Hypothalamus (tissue), 51 donors: ENCODE data around the gene IGSF22.

Source experiments
- DNase-seq, 51 donors: peaks; one replicate each; lab custom pipeline; 2025; lab: John Stamatoyannopoulos, UW

The IGSF22 gene

GRCh38 chr11:18715476-18715875, 10.5 kb downstream of the IGSF22 start:
- DNase-seq: no peak

- no peak for DNase-seq
These were observed 11.6 kb downstream of the IGSF22 start for GRCh38 chr11:18714443-18714780.

- no peak for DNase-seq
These were observed 12.1 kb downstream of the IGSF22 start for GRCh38 chr11:18713646-18714442.

- no peak for DNase-seq
These were observed 15.4 kb downstream of the IGSF22 start for GRCh38 chr11:18710545-18710944.

- DNase-seq: no peak
These were observed 16.6 kb downstream of the IGSF22 start for GRCh38 chr11:18709414-18709813.

GRCh38 chr11:18707811-18708340, 18.1 kb downstream of the IGSF22 start:
- no peak for DNase-seq

- peak in 27 of 51 donors; percentile 12 to 62 (median 42) for DNase-seq
These were observed 19.4 kb downstream of the IGSF22 start for GRCh38 chr11:18706330-18707243.

- DNase-seq: peak in 11 of 51 donors; percentile 20 to 61 (median 47)
These were observed 20.2 kb downstream of the IGSF22 start for GRCh38 chr11:18705651-18706281.

GRCh38 chr11:18704698-18705097, 21.3 kb downstream of the IGSF22 start:
- peak in 1 of 51 donors; percentile 27 for DNase-seq

- no peak for DNase-seq
These were observed 21.8 kb downstream of the IGSF22 start for GRCh38 chr11:18704045-18704645.

- no peak for DNase-seq
These were observed 22.8 kb downstream of the IGSF22 start for GRCh38 chr11:18703001-18703763.

- no peak for DNase-seq
These were observed 24.3 kb downstream of the IGSF22 start for GRCh38 chr11:18701614-18702216.

GRCh38 chr11:18700872-18701271, 25.1 kb downstream of the IGSF22 start:
- DNase-seq: no peak

GRCh38 chr11:18700375-18700774, 25.6 kb downstream of the IGSF22 start:
- DNase-seq: peak in 7 of 51 donors; percentile 10 to 26 (median 16)

- peak in 25 of 51 donors; percentile 11 to 58 (median 30) for DNase-seq
These were observed 26.1 kb downstream of the IGSF22 start for GRCh38 chr11:18699848-18700261.

GRCh38 chr11:18699269-18699596, 26.8 kb downstream of the IGSF22 start:
- DNase-seq: no peak

GRCh38 chr11:18698341-18699268, 27.4 kb downstream of the IGSF22 start, which contains the start of gene TMEM86A:
Gene TMEM86A, plus strand, starts transcription at chr11:18698779. Its CDS starts 108 bp downstream, at chr11:18698887.
- peak; percentile 55 to 94 (median 87) for DNase-seq

- DNase-seq: no peak
These were observed 28.4 kb downstream of the IGSF22 start for GRCh38 chr11:18697576-18697975.
